ENCODE results near the gene DMRTC2.

The DMRTC2 gene

GRCh38 chr19:41799444-41800000 is 45.3 kb upstream of the DMRTC2 start:
- peaks cover 28% of the 10 kb centered on the region for H3K4me1 ChIP-seq (ENCODE audit: control insufficient read depth, low read length)
- H3K79me2 ChIP-seq (ENCODE audit: control insufficient read depth, low read length), result no peaks in the 10 kb centered on the region
- H3K4me2 ChIP-seq (ENCODE audit: low read length), result no peak overlapping the region
- peaks cover 9% of the 10 kb centered on the region; the same call in 1 of the 2 replicates for H3K27me3 ChIP-seq (ENCODE audit: control insufficient read depth, low read length)
- H3K27ac ChIP-seq (ENCODE audit: low read depth, low read length), result no peak overlapping the region
- no peaks in the 10 kb centered on the region for H3K36me3 ChIP-seq (ENCODE audit: control insufficient read depth, low read length)
- no peak overlapping the region for H3K4me3 ChIP-seq (ENCODE audit: low read length)
- TF ChIP-seq EZH2phosphoT487 (IDR thresholded peaks at IDR 0.05; ENCODE audit: borderline replicate concordance, low read length) (no peak), CTCF (IDR thresholded peaks at IDR 0.05; ENCODE audit: low read depth, low read length, poor library complexity, severe bottlenecking) (no peak)
- no peaks in the 10 kb centered on the region for H3F3A ChIP-seq (ENCODE audit: control insufficient read depth, insufficient read depth)
- H3K9me2 ChIP-seq (replicated peaks; ENCODE audit: control insufficient read depth, low read length), result no peaks in the 10 kb centered on the region
- no peaks in the 10 kb centered on the region for H4K20me1 ChIP-seq (ENCODE audit: control insufficient read depth, insufficient read depth, low read depth, low read length)
- peaks cover 7% of the 10 kb centered on the region; the same call in 1 of the 2 replicates for H3K9me3 ChIP-seq (ENCODE audit: control insufficient read depth, insufficient read depth, low read length)

- TF ChIP-seq CTCF (IDR thresholded peaks at IDR 0.05; ENCODE audit: low read depth, low read length, poor library complexity, severe bottlenecking) (no peak), EZH2phosphoT487 (IDR thresholded peaks at IDR 0.05; ENCODE audit: borderline replicate concordance, low read length) (no peak)
- H3F3A ChIP-seq (ENCODE audit: control insufficient read depth, insufficient read depth), result no peaks in the 10 kb centered on the region
- H3K9me3 ChIP-seq (ENCODE audit: control insufficient read depth, insufficient read depth, low read length), result peaks cover 7% of the 10 kb centered on the region; the same call in 1 of the 2 replicates
- H3K9me2 ChIP-seq (replicated peaks; ENCODE audit: control insufficient read depth, low read length), result no peaks in the 10 kb centered on the region
- H3K27ac ChIP-seq (ENCODE audit: low read depth, low read length), result no peak overlapping the region
- H3K4me1 ChIP-seq (ENCODE audit: control insufficient read depth, low read length), result peaks cover 41% of the 10 kb centered on the region
- no peaks in the 10 kb centered on the region for H3K79me2 ChIP-seq (ENCODE audit: control insufficient read depth, low read length)
- no peak overlapping the region for H3K4me2 ChIP-seq (ENCODE audit: low read length)
- H3K36me3 ChIP-seq (ENCODE audit: control insufficient read depth, low read length), result no peaks in the 10 kb centered on the region
- no peak overlapping the region for H3K4me3 ChIP-seq (ENCODE audit: low read length)
- H3K27me3 ChIP-seq (ENCODE audit: control insufficient read depth, low read length), result peaks cover 6% of the 10 kb centered on the region; the same call in 1 of the 2 replicates
- H4K20me1 ChIP-seq (ENCODE audit: control insufficient read depth, insufficient read depth, low read depth, low read length), result no peaks in the 10 kb centered on the region
Measured at GRCh38 chr19:41801031-41801430, 43.8 kb upstream of the DMRTC2 start.

- peak overlapping the region; percentile 24; the same call in 1 of the 2 replicates for H3K4me3 ChIP-seq (ENCODE audit: low read length)
- no peaks in the 10 kb centered on the region for H4K20me1 ChIP-seq (ENCODE audit: control insufficient read depth, insufficient read depth, low read depth, low read length)
- no peaks in the 10 kb centered on the region for H3K27me3 ChIP-seq (ENCODE audit: control insufficient read depth, low read length)
- no peaks in the 10 kb centered on the region for H3K36me3 ChIP-seq (ENCODE audit: control insufficient read depth, low read length)
- no peaks in the 10 kb centered on the region for H3K9me2 ChIP-seq (replicated peaks; ENCODE audit: control insufficient read depth, low read length)
- H3K4me1 ChIP-seq (ENCODE audit: control insufficient read depth, low read length), result peaks cover 41% of the 10 kb centered on the region
- no peaks in the 10 kb centered on the region for H3K79me2 ChIP-seq (ENCODE audit: control insufficient read depth, low read length)
- H3K9me3 ChIP-seq (ENCODE audit: control insufficient read depth, insufficient read depth, low read length), result peaks cover 7% of the 10 kb centered on the region; the same call in 1 of the 2 replicates
- no peak for TF ChIP-seq EZH2phosphoT487 (IDR thresholded peaks at IDR 0.05; ENCODE audit: borderline replicate concordance, low read length)
- TF ChIP-seq CTCF (IDR thresholded peaks at IDR 0.05; ENCODE audit: low read depth, low read length, poor library complexity, severe bottlenecking), result no peak
- H3K27ac ChIP-seq (ENCODE audit: low read depth, low read length), result no peak overlapping the region
- peak overlapping the region; percentile 39 for H3K4me2 ChIP-seq (ENCODE audit: low read length)
- no peaks in the 10 kb centered on the region for H3F3A ChIP-seq (ENCODE audit: control insufficient read depth, insufficient read depth)
Measured at GRCh38 chr19:41801792-41802211, 43.0 kb upstream of the DMRTC2 start.

Measured in DOHH2 (cell line).